ENCODE measurements around the gene ZNF764.

Gene ZNF764

GRCh38 chr16:30535106-30535776 lies 22.9 kb downstream of the ZNF764 start:
- Histone ChIP-seq H3K27ac (ENCODE audit: low read length) (peak overlapping the region; percentile 92), H3K9me3 (ENCODE audit: control insufficient read depth in 2 of 2, low read length in 2 of 2) (no peaks in the 10 kb centered on the region), H3K9ac (ENCODE audit: low read length in 2 of 2) (peak overlapping the region; percentile 86 to 93), H3K36me3 (ENCODE audit: control insufficient read depth in 2 of 2, insufficient read depth in 2 of 2, low read length in 2 of 2) (peaks cover 4 to 19% of the 10 kb centered on the region in 2 donors), H3K4me3 (ENCODE audit: low read length in 2 of 2) (peak overlapping the region; percentile 67 to 88), H3K4me1 (ENCODE audit: control insufficient read depth, insufficient read depth, low read length) (peaks cover 24% of the 10 kb centered on the region), H3K27me3 (ENCODE audit: control insufficient read depth in 1 of 2, insufficient read depth in 2 of 2, low read length in 2 of 2) (no peaks in the 10 kb centered on the region)

DNA sequence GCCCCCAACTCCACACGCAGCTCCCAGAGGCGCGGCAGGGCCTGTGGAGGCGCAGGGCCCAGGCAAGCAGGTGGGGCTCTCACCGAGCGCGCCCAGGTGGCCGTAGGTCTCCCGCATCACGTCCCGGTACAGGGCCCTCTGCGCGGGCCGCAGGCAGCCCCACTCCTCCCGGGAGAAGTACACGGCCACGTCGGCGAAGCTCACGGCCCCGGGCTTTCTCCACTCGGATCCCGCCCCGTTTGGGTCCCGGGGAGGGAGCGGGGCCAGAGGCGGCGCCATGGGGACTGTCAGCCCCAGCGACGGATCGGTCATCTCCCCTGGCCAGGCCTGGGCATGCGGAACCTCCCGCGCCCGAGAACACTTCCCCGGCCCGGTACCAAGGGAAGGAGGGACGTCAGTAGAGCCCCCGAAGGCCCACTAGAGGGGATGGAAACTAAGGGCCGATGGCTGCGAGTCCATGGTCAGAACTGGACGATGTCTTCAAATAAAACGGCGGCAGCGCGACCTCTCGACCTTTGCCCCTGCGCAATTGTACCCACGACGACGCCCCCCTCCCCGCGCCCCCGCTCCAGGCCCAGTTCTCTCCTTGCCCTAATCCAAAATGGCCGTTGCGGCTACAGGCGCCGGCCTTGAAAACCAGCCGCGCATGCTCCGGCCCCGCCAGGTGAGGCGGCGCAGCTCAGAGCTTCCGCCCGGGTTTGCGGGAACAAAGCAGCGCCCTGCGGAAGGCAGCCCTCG lies 23.6 kb downstream of the ZNF764 start, which contains the start of gene ZNF747:
Gene ZNF747, minus strand, starts transcription at position 491 of the 738 bp plus-strand sequence. Its CDS starts 179 bp downstream, at position 312.
- Histone ChIP-seq H3K9me3 (ENCODE audit: control insufficient read depth in 2 of 2, low read length in 2 of 2) (no peaks in the 10 kb centered on the region), H3K27me3 (ENCODE audit: control insufficient read depth in 1 of 2, insufficient read depth in 2 of 2, low read length in 2 of 2) (no peaks in the 10 kb centered on the region), H3K9ac (ENCODE audit: low read length in 2 of 2) (peak within 1 kb of the TSS; percentile 86 to 93), H3K4me3 (ENCODE audit: low read length in 2 of 2) (peak within 1 kb of the TSS; percentile 67 to 88), H3K4me1 (ENCODE audit: control insufficient read depth, insufficient read depth, low read length) (peaks cover 24% of the 10 kb centered on the region), H3K27ac (ENCODE audit: low read length) (peak within 1 kb of the TSS; percentile 92), H3K36me3 (ENCODE audit: control insufficient read depth in 2 of 2, insufficient read depth in 2 of 2, low read length in 2 of 2) (peaks cover 4 to 19% of the 10 kb centered on the region in 2 donors)

- no peaks in the 10 kb centered on the region for H3K27me3 ChIP-seq (ENCODE audit: control insufficient read depth in 1 of 2, insufficient read depth in 2 of 2, low read length in 2 of 2)
- peak overlapping the region; percentile 92 for H3K27ac ChIP-seq (ENCODE audit: low read length)
- H3K9ac ChIP-seq (ENCODE audit: low read length in 2 of 2) = peak overlapping the region; percentile 86 to 93
- H3K4me1 ChIP-seq (ENCODE audit: control insufficient read depth, insufficient read depth, low read length) = peaks cover 28% of the 10 kb centered on the region
- no peaks in the 10 kb centered on the region for H3K9me3 ChIP-seq (ENCODE audit: control insufficient read depth in 2 of 2, low read length in 2 of 2)
- H3K4me3 ChIP-seq (ENCODE audit: low read length in 2 of 2) = peak overlapping the region; percentile 67 to 88
- H3K36me3 ChIP-seq (ENCODE audit: control insufficient read depth in 2 of 2, insufficient read depth in 2 of 2, low read length in 2 of 2) = peaks cover 4 to 19% of the 10 kb centered on the region in 2 donors
Measured at GRCh38 chr16:30533748-30534367, 24.3 kb downstream of the ZNF764 start.

GRCh38 chr16:30533146-30533522 lies 25.0 kb downstream of the ZNF764 start:
- H3K27ac ChIP-seq (ENCODE audit: low read length) = no peak overlapping the region

DNA sequence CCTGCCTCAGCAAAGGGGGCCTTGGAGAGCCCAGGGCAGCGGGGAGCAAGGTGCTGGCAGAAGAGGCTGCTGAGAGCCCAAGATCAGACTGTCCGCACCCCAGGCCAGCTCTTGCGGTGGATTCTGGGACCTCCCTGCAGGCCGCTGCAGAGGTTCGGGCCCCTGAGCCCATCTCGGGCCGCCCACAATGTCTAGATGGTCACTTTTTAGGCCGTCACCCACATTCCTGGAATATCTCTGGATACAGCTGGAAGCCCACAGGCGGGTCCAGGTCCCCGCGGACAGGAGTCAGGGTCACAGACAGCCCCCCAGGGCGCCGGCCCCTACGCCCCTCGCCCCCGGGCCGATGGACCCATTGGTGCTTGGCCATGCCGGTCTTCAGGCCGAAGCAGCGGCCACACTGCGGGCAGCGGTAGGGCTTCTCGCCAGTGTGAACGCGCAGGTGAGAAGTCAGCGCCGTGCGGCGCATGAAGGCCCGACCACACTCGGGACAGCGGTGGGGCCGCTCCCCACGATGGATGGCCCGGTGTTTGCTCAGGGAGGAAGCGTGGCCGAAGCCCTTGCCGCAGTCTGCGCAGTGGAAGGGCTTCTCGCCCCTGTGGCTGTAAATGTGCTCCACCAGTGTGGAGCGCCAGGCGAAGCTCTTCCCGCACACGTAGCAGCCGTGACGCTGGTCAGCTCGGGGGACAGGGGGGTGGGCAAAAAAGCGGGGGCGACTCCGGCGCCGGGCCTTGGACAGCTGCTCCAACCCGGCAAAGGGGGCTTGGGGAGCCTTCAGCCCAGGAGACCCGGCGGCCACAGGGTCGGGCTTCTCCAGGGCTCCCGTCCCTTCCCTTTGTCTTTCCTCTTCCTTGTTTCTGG lies 25.7 kb downstream of the ZNF764 start:
- Histone ChIP-seq H3K36me3 (ENCODE audit: control insufficient read depth in 2 of 2, insufficient read depth in 2 of 2, low read length in 2 of 2) (peaks cover 4 to 19% of the 10 kb centered on the region in 2 donors), H3K4me1 (ENCODE audit: control insufficient read depth, insufficient read depth, low read length) (peaks cover 39% of the 10 kb centered on the region), H3K27me3 (ENCODE audit: control insufficient read depth in 1 of 2, insufficient read depth in 2 of 2, low read length in 2 of 2) (no peaks in the 10 kb centered on the region), H3K9ac (ENCODE audit: low read length in 2 of 2) (no peak overlapping the region), H3K4me3 (ENCODE audit: low read length in 2 of 2) (no peak overlapping the region), H3K27ac (ENCODE audit: low read length) (no peak overlapping the region), H3K9me3 (ENCODE audit: control insufficient read depth in 2 of 2, low read length in 2 of 2) (no peaks in the 10 kb centered on the region)

More at GRCh38 chr16:30533146-30533522, 25.0 kb downstream of the ZNF764 start:
- Histone ChIP-seq H3K9me3 (ENCODE audit: control insufficient read depth in 2 of 2, low read length in 2 of 2) (no peaks in the 10 kb centered on the region), H3K4me1 (ENCODE audit: control insufficient read depth, insufficient read depth, low read length) (peaks cover 32% of the 10 kb centered on the region), H3K36me3 (ENCODE audit: control insufficient read depth in 2 of 2, insufficient read depth in 2 of 2, low read length in 2 of 2) (peaks cover 4 to 19% of the 10 kb centered on the region in 2 donors), H3K9ac (ENCODE audit: low read length in 2 of 2) (no peak overlapping the region), H3K4me3 (ENCODE audit: low read length in 2 of 2) (peak overlapping the region in 1 of 2 donors; percentile 11), H3K27me3 (ENCODE audit: control insufficient read depth in 1 of 2, insufficient read depth in 2 of 2, low read length in 2 of 2) (no peaks in the 10 kb centered on the region)

GRCh38 chr16:30530163-30531037 lies 27.8 kb downstream of the ZNF764 start:
- H3K4me1 ChIP-seq (ENCODE audit: control insufficient read depth, insufficient read depth, low read length) = peaks cover 40% of the 10 kb centered on the region
- no peaks in the 10 kb centered on the region for H3K9me3 ChIP-seq (ENCODE audit: control insufficient read depth in 2 of 2, low read length in 2 of 2)
- no peak overlapping the region for H3K9ac ChIP-seq (ENCODE audit: low read length in 2 of 2)
- no peak overlapping the region for H3K27ac ChIP-seq (ENCODE audit: low read length)
- no peaks in the 10 kb centered on the region for H3K27me3 ChIP-seq (ENCODE audit: control insufficient read depth in 1 of 2, insufficient read depth in 2 of 2, low read length in 2 of 2)
- peaks cover 4 to 19% of the 10 kb centered on the region in 2 donors for H3K36me3 ChIP-seq (ENCODE audit: control insufficient read depth in 2 of 2, insufficient read depth in 2 of 2, low read length in 2 of 2)
- H3K4me3 ChIP-seq (ENCODE audit: low read length in 2 of 2) = no peak overlapping the region

DNA sequence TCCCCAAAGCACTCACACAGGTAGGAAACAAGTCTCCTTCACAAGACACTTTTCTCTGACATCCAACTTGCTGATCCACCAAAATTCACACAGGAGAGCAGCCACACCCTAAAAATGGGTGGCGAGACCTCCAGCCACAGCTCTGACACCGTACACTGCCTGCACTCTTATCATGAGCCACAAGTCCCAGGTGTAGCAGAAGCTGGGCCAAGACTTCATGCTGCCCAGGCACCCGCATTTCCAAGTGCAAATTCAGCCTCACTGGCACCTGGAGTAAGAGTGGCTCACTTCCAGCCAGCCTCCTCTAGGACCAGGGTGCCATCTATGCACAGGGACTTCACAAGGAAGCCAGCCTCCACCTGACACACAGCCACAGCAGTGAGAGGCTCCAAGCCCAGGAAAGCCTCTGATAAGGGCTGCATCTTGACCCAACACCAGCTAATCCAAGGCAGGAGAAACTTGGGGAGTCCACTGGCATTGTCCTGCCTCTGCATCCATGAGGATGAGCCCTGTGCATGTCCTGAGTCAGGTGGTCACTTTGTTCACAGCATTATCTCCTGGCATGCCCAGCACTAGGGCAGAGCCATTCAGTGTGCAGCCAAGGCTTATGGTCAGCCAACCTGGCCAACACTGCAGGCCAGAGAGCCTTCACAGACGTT lies 29.2 kb downstream of the ZNF764 start:
- Histone ChIP-seq H3K27ac (ENCODE audit: low read length) (no peak overlapping the region), H3K4me1 (ENCODE audit: control insufficient read depth, insufficient read depth, low read length) (peaks cover 35% of the 10 kb centered on the region), H3K9ac (ENCODE audit: low read length in 2 of 2) (peak overlapping the region in 1 of 2 donors; percentile 21), H3K9me3 (ENCODE audit: control insufficient read depth in 2 of 2, low read length in 2 of 2) (no peaks in the 10 kb centered on the region), H3K36me3 (ENCODE audit: control insufficient read depth in 2 of 2, insufficient read depth in 2 of 2, low read length in 2 of 2) (peaks cover 4 to 19% of the 10 kb centered on the region in 2 donors), H3K4me3 (ENCODE audit: low read length in 2 of 2) (no peak overlapping the region), H3K27me3 (ENCODE audit: control insufficient read depth in 1 of 2, insufficient read depth in 2 of 2, low read length in 2 of 2) (no peaks in the 10 kb centered on the region)

- Histone ChIP-seq H3K9ac (ENCODE audit: low read length in 2 of 2) (peak overlapping the region; percentile 68 to 87), H3K4me1 (ENCODE audit: control insufficient read depth, insufficient read depth, low read length) (peaks cover 24% of the 10 kb centered on the region), H3K4me3 (ENCODE audit: low read length in 2 of 2) (peak overlapping the region; percentile 53 to 86), H3K27ac (ENCODE audit: low read length) (peak overlapping the region; percentile 97), H3K9me3 (ENCODE audit: control insufficient read depth in 2 of 2, low read length in 2 of 2) (no peaks in the 10 kb centered on the region), H3K27me3 (ENCODE audit: control insufficient read depth in 1 of 2, insufficient read depth in 2 of 2, low read length in 2 of 2) (no peaks in the 10 kb centered on the region), H3K36me3 (ENCODE audit: control insufficient read depth in 2 of 2, insufficient read depth in 2 of 2, low read length in 2 of 2) (peaks cover 4 to 13% of the 10 kb centered on the region in 2 donors)
Measured at GRCh38 chr16:30527635-30528178, 30.5 kb downstream of the ZNF764 start.
